MCF 10A (cell line): ENCODE results near the gene GLI2. TPM values are rescaled to one million over a fixed set of nuclear protein-coding genes. Genes with fewer than 3 reads are reported as not detected.

Source experiments
- BruUV-seq: library from RNA; stranded (reverse); fragments of 400-500 nt; replicated peaks from 2 replicates; lab custom pipeline; 2021; lab: Mats Ljungman, UMichigan
- CTCF ChIA-PET: fragments of 300-600 bp; sonication (Branson Sonifier 250); formaldehyde crosslinking; extraction: SDS; loops from one replicate; lab custom pipeline; 2021; ENCODE audit warnings: antibody characterized with exemption, inconsistent platforms; lab: Yijun Ruan, JAX
- POLR2A ChIA-PET: fragments of 300-600, 350-650 bp; sonication (Branson Sonifier 250); formaldehyde crosslinking; extraction: SDS; loops from one replicate; lab custom pipeline; 2020; ENCODE audit warnings: antibody characterized with exemption, inconsistent platforms; lab: Yijun Ruan, JAX
- DNase-seq: peaks from one replicate; pipeline ENCODE4 v3.0.0-alpha.2; 2018; ENCODE audit not compliant: unreplicated experiment
- H3K27ac Mint-ChIP-seq: one replicate; pipeline ENCODE4 v1.8.0; 2022; ENCODE audit warnings: mild to moderate bottlenecking, low read depth, mixed read lengths; ENCODE audit not compliant: unreplicated experiment
- H3K27me3 Mint-ChIP-seq: one replicate; pipeline ENCODE4 v1.8.0; 2022; ENCODE audit warnings: mixed read lengths; ENCODE audit not compliant: insufficient read depth, unreplicated experiment
- H3K36me3 Mint-ChIP-seq: one replicate; pipeline ENCODE4 v1.8.0; 2022; ENCODE audit warnings: mild to moderate bottlenecking, moderate library complexity, mixed read lengths; ENCODE audit not compliant: insufficient read depth, unreplicated experiment
- H3K4me1 Mint-ChIP-seq: one replicate; pipeline ENCODE4 v1.8.0; 2022; ENCODE audit warnings: mixed read lengths; ENCODE audit not compliant: insufficient read depth, unreplicated experiment
- H3K4me3 Mint-ChIP-seq: one replicate; pipeline ENCODE4 v1.8.0; 2022; ENCODE audit warnings: mild to moderate bottlenecking, moderate library complexity, mixed read lengths; ENCODE audit not compliant: unreplicated experiment
- H3K9me3 Mint-ChIP-seq: one replicate; pipeline ENCODE4 v1.8.0; 2022; ENCODE audit warnings: mixed read lengths; ENCODE audit not compliant: unreplicated experiment
- CTCF ChIP-seq: fragments of 200-600 bp; IDR thresholded peaks from one replicate; pipeline ENCODE4 v1.8.0; 2022; ENCODE audit warnings: antibody characterized with exemption, mild to moderate bottlenecking; ENCODE audit not compliant: unreplicated experiment
- intact Hi-C: fragments of 100-400 bp; cut with micrococcal nuclease; formaldehyde crosslinking; loops from 2 replicates; pipeline ENCODE4 v1.14.1; 2022
- total RNA-seq: library from RNA; stranded (reverse); gene quantifications from 2 replicates; pipeline ENCODE4 v1.2.3, GENCODE V29; 2022

GLI2 gene
- total RNA-seq, 1 experiment from 2014 or later: 0.61 TPM

- no peak overlapping the region for H3K4me3 Mint-ChIP-seq
- no peaks in the 10 kb centered on the region for H3K9me3 Mint-ChIP-seq
- no peak for DNase-seq
- CTCF ChIA-PET: no interaction called here
- H3K4me1 Mint-ChIP-seq: peaks cover 5% of the 10 kb centered on the region
- no peaks in the 10 kb centered on the region for H3K36me3 Mint-ChIP-seq
- H3K27me3 Mint-ChIP-seq: no peaks in the 10 kb centered on the region
- H3K27ac Mint-ChIP-seq: no peak overlapping the region
- intact Hi-C loops: no loop called here
- POLR2A ChIA-PET: no interaction called here
- no peak for TF ChIP-seq CTCF
- no TSS peak for BruUV-seq
These were observed 26.0 kb upstream of the GLI2 start for GRCh38 chr2:120709608-120710041.

- CTCF ChIA-PET: interaction anchor here (1.9 to 2.5 kb wide), 2 partner anchors 361 to 375 kb away, joined by 8 to 13 read pairs; no protein-coding TSS in a partner anchor
- POLR2A ChIA-PET: no interaction called here
- Mint-ChIP-seq H3K27me3 (no peaks in the 10 kb centered on the region), H3K27ac (no peak overlapping the region), H3K36me3 (no peaks in the 10 kb centered on the region), H3K9me3 (no peaks in the 10 kb centered on the region), H3K4me1 (peaks cover 5% of the 10 kb centered on the region), H3K4me3 (no peak overlapping the region)
- intact Hi-C loops: no loop called here
- TF ChIP-seq CTCF: no peak
- BruUV-seq: no TSS peak
- DNase-seq: no peak
These were observed 25.4 kb upstream of the GLI2 start for GRCh38 chr2:120710256-120710655.

GRCh38 chr2:120711694-120712093, 24.0 kb upstream of the GLI2 start:
- BruUV-seq: no TSS peak
- ChIA-PET CTCF (interaction anchor here (0.7 to 2.9 kb wide), 7 partner anchors 16 to 600 kb away, joined by 3 to 23 read pairs (median 8); no protein-coding TSS in a partner anchor), POLR2A (interaction anchor here (0.9 kb wide), 1 partner anchor 24 kb away, joined by 3 read pairs; no protein-coding TSS in a partner anchor)
- Mint-ChIP-seq H3K36me3 (no peaks in the 10 kb centered on the region), H3K27ac (no peak overlapping the region), H3K4me3 (no peak overlapping the region), H3K4me1 (peaks cover 5% of the 10 kb centered on the region), H3K9me3 (no peaks in the 10 kb centered on the region), H3K27me3 (no peaks in the 10 kb centered on the region)
- intact Hi-C loops: no loop called here
- TF ChIP-seq CTCF: no peak
- DNase-seq: peak; percentile 24

GRCh38 chr2:120712180-120712681, 23.4 kb upstream of the GLI2 start:
- no TSS peak for BruUV-seq
- DNase-seq: no peak
- H3K27ac Mint-ChIP-seq: no peak overlapping the region
- no peak overlapping the region for H3K4me3 Mint-ChIP-seq
- H3K27me3 Mint-ChIP-seq: no peaks in the 10 kb centered on the region
- ChIA-PET POLR2A (interaction anchor here (0.9 kb wide), 1 partner anchor 24 kb away, joined by 3 read pairs; no protein-coding TSS in a partner anchor), CTCF (interaction anchor here (0.6 to 2.9 kb wide), 7 partner anchors 16 to 1739 kb away, joined by 3 to 23 read pairs (median 5); no protein-coding TSS in a partner anchor)
- no peak for TF ChIP-seq CTCF
- H3K4me1 Mint-ChIP-seq: peaks cover 5% of the 10 kb centered on the region
- no peaks in the 10 kb centered on the region for H3K36me3 Mint-ChIP-seq
- intact Hi-C loops: no loop called here
- no peaks in the 10 kb centered on the region for H3K9me3 Mint-ChIP-seq
